Esophagus (tissue), 2 donors: Measurements from ENCODE around the gene ZSCAN25. TPM values are rescaled to one million over a fixed set of nuclear protein-coding genes. Genes with fewer than 3 reads are reported as not detected.
"Not testable (repeated sequence)": the region's sequence is repeated elsewhere in the genome, so short reads cannot be mapped to it uniquely, and the experiment has no call there.

ENCODE experiments used
- H3K27ac ChIP-seq, 2 donors: one replicate each; pipeline ENCODE4 v1.5.1; 2013; ENCODE audit warnings: low read depth in 2 of 2, mild to moderate bottlenecking in 2 of 2, inconsistent platforms in 1 of 2, low read length in 1 of 2, moderate library complexity in 1 of 2
- H3K27me3 ChIP-seq, 2 donors: one replicate each; pipeline ENCODE4 v1.6.1; 2013; ENCODE audit warnings: low read length in 2 of 2, control low read depth in 1 of 2, mild to moderate bottlenecking in 1 of 2; ENCODE audit not compliant: insufficient read depth in 2 of 2, control insufficient read depth in 1 of 2
- H3K36me3 ChIP-seq, 2 donors: one replicate each; pipeline ENCODE4 v1.6.1; 2013; ENCODE audit warnings: low read length in 1 of 2; ENCODE audit not compliant: control insufficient read depth in 2 of 2, insufficient read depth in 2 of 2
- H3K4me1 ChIP-seq, 2 donors: one replicate each; pipeline ENCODE4 v1.6.1; 2013; ENCODE audit warnings: low read length in 1 of 2; ENCODE audit not compliant: control insufficient read depth in 2 of 2, insufficient read depth in 2 of 2
- H3K4me3 ChIP-seq, 2 donors: one replicate each; pipeline ENCODE4 v1.5.1; 2013; ENCODE audit warnings: low read length in 2 of 2, mild to moderate bottlenecking in 2 of 2, low read depth in 1 of 2, moderate library complexity in 1 of 2
- H3K9me3 ChIP-seq, 2 donors: one replicate each; pipeline ENCODE4 v1.6.1; 2013; ENCODE audit warnings: mild to moderate bottlenecking in 2 of 2, low read depth in 1 of 2, low read length in 1 of 2, moderate library complexity in 1 of 2; ENCODE audit not compliant: control insufficient read depth in 2 of 2, insufficient read depth in 1 of 2
- WGBS, 2 donors: extraction: QIAGEN DNeasy Blood & Tissue Kit; methylation state at CpG; one replicate each; pipeline ENCODE4 v1.1.7; 2013; 5-methylcytosine and 5-hydroxymethylcytosine counted together
- polyA plus RNA-seq, 2 donors: library from polyadenylated mRNA; stranded (reverse); fragments of 200-250 nt; gene quantifications; one replicate each; pipeline ENCODE4 v1.2.3, GENCODE V29; 2013
- donor health status: healthy with polysubstance abuse.
- donor health status: Bipolar disorder and iron deficiency.

Gene ZSCAN25
- polyA plus RNA-seq, 2 donors = 4.4 to 4.5 TPM

DNA sequence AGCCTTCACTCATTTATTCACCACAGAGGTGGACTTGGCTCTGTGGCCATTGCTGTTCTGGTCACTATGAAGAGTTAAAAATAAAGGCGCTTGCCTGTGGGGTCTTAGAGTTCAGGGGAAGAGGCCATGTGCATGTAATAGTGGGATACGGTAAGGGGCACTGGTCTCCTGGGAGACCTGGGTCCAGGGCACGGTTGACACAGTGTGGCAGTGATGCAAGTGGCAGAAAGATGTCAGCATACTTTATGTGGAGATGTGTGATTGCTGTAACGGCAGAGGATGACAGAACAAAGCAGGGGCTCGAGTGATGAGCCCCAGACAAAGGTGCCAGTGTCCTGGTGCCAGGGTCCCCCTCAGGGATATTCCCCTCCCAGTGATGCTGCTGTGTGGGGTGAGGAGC lies 8.6 kb downstream of the ZSCAN25 start:
- H3K27ac ChIP-seq = no peak overlapping the region
- WGBS, 2 donors = 91 to 95% methylated on average over 5 of the region's 5 CpGs
- no peak overlapping the region for H3K4me3 ChIP-seq
- no peaks in the 10 kb centered on the region for H3K9me3 ChIP-seq
- H3K36me3 ChIP-seq = peaks cover 29 to 67% of the 10 kb centered on the region in 2 donors
- H3K4me1 ChIP-seq = peaks cover 3 to 4% of the 10 kb centered on the region in 2 donors
- H3K27me3 ChIP-seq = no peaks in the 10 kb centered on the region

GRCh38 chr7:99625961-99626360 lies 9.2 kb downstream of the ZSCAN25 start:
- Histone ChIP-seq H3K27ac (no peak overlapping the region), H3K9me3 (no peaks in the 10 kb centered on the region), H3K4me1 (peaks cover 3 to 4% of the 10 kb centered on the region in 2 donors), H3K27me3 (no peaks in the 10 kb centered on the region), H3K36me3 (peaks cover 30 to 68% of the 10 kb centered on the region in 2 donors), H3K4me3 (no peak overlapping the region)
- WGBS, 2 donors = 93% methylated on average over 4 of the region's 4 CpGs

- Histone ChIP-seq H3K9me3 (no peaks in the 10 kb centered on the region), H3K4me1 (peaks cover 3 to 5% of the 10 kb centered on the region in 2 donors), H3K27ac (no peak overlapping the region), H3K36me3 (peaks cover 30 to 63% of the 10 kb centered on the region in 2 donors), H3K27me3 (no peaks in the 10 kb centered on the region), H3K4me3 (no peak overlapping the region)
- 83 to 92% methylated on average over 1 of the region's 1 CpG for WGBS, 2 donors
Observed at GRCh38 chr7:99626661-99627060, 9.9 kb downstream of the ZSCAN25 start.

- WGBS, 2 donors = 96% methylated on average over 11 of the region's 11 CpGs
Observed at GRCh38 chr7:99627513-99627912, 10.8 kb downstream of the ZSCAN25 start.

DNA sequence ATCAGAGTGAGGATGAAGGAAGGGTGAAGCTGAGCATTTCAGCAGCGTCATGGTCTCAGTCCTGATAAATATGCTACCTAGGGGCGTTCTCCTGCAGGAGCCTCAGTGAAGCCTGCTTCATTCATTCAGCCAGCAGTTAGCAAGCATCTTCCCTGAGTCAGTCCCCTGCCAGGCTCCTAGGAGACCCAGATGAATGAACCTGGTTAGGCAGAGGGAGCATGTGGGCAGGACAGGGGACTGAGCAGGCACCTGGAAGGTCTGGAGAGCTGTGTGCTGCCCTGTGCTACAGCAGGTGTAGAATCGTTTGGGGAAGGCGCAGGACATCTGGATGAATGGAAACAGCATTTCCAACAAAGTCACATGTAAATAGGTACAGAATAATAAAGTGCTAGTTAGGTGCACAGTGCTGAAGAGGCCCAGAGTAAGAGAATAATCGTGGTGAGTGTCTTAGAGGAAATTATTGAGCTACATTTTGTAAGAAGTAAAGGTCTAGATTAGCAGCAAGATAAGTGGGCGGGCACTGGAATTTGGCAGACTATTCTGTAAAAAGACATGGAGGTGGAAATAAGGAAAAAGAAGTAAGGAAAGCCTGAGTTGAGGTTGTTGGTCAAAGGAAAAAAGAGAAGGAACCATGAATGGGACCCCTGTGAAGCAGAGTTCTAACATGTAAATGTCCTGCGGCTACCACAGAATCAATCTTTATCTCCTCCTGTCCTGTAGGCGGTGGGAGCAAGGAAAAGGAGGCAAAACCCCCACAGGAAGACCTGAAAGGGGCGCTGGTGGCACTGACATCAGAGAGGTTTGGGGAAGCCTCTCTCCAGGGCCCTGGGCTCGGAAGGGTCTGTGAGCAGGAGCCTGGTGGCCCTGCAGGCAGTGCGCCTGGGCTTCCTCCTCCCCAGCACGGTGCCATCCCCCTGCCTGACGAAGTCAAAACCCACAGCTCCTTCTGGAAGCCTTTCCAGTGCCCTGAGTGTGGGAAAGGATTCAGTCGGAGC lies 12.0 kb downstream of the ZSCAN25 start:
- Histone ChIP-seq H3K36me3 (peaks cover 22 to 54% of the 10 kb centered on the region in 2 donors), H3K27ac (no peak overlapping the region), H3K27me3 (no peaks in the 10 kb centered on the region), H3K9me3 (no peaks in the 10 kb centered on the region), H3K4me1 (peaks cover 0 to 7% of the 10 kb centered on the region in 2 donors), H3K4me3 (no peak overlapping the region)
- 82 to 83% methylated on average over 14 of the region's 14 CpGs for WGBS, 2 donors

More at GRCh38 chr7:99627513-99627912, 10.8 kb downstream of the ZSCAN25 start:
- no peaks in the 10 kb centered on the region for H3K9me3 ChIP-seq
- H3K4me1 ChIP-seq = peaks cover under 1 to 7% of the 10 kb centered on the region in 2 donors
- H3K36me3 ChIP-seq = peaks cover 27 to 60% of the 10 kb centered on the region in 2 donors
- H3K27ac ChIP-seq = no peak overlapping the region
- H3K27me3 ChIP-seq = no peaks in the 10 kb centered on the region
- H3K4me3 ChIP-seq = no peak overlapping the region

GRCh38 chr7:99629643-99630042 lies 12.9 kb downstream of the ZSCAN25 start:
- Histone ChIP-seq H3K36me3 (peaks cover 16 to 46% of the 10 kb centered on the region in 2 donors), H3K4me1 (peaks cover 0 to 3% of the 10 kb centered on the region in 2 donors), H3K27ac (no peak overlapping the region), H3K9me3 (no peaks in the 10 kb centered on the region), H3K27me3 (no peaks in the 10 kb centered on the region), H3K4me3 (no peak overlapping the region)
- 64 to 73% methylated on average over 20 of the region's 20 CpGs for WGBS, 2 donors

- Histone ChIP-seq H3K36me3 (peaks cover 12 to 28% of the 10 kb centered on the region in 2 donors), H3K27me3 (no peaks in the 10 kb centered on the region), H3K9me3 (no peaks in the 10 kb centered on the region), H3K4me3 (no peak overlapping the region), H3K27ac (peak overlapping the region; percentile 5 to 81), H3K4me1 (peaks cover 0 to 3% of the 10 kb centered on the region in 2 donors)
- 38 to 40% methylated on average over 9 of the region's 9 CpGs for WGBS, 2 donors
Observed at GRCh38 chr7:99631295-99632109, 14.8 kb downstream of the ZSCAN25 start.

DNA sequence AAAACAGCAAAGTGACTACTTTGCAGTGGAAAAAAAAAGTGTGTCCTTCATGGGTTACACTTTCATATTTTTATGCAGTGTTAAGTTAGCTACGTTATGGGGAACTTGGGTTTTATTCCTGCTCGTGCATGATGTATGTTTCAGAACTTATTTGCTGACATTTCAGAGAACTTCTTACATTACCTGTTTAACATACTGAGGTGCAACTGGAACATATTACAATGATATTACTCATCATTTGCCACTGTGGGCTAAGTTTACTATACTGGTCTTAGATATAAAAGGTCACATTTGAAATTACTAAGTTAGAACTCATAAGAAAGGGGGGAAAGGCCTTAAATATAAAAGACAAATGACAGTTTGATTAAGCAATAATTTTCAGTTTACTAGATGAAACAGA lies 20.7 kb downstream of the ZSCAN25 start:
- H3K9me3 ChIP-seq, H3K27me3 ChIP-seq: not testable (repeated sequence)
- 62 to 71% methylated on average over 2 of the region's 2 CpGs for WGBS, 2 donors

DNA sequence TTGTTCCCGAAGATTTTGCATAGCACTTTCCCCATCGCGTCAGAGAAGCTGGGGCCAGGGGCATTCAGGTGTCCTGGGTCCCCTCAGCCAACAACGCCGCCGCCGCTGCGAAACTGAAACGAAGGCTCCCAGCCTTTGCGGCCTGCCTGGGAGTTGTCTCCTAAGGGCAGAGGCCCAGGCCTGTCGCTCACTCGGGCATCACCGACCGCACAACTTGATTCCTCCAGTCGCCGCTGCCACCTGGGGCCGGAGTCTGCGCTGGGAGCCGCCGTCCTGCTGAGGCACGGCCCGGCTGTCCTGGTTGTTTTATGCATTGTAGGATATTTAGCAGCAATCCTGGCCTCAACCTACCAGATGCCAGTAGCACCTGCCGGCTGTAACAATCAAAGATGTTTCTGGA lies 22.0 kb downstream of the ZSCAN25 start:
- Histone ChIP-seq H3K4me3 (no peak overlapping the region), H3K9me3 (no peaks in the 10 kb centered on the region), H3K27ac (no peak overlapping the region), H3K4me1 (no peaks in the 10 kb centered on the region), H3K27me3 (no peaks in the 10 kb centered on the region), H3K36me3 (no peaks in the 10 kb centered on the region)
- WGBS, 2 donors = 95 to 97% methylated on average over 23 of the region's 23 CpGs

More for the DNA sequence above, 20.7 kb downstream of the ZSCAN25 start:
- not testable (repeated sequence) for H3K36me3 ChIP-seq, H3K4me3 ChIP-seq, H3K27ac ChIP-seq, H3K4me1 ChIP-seq
